Limb (tissue), 2 donors: ENCODE measurements around the gene HMGA1.

Experiments used
- DNase-seq, 2 donors: peaks; one replicate each; pipeline ENCODE4 v3.0.0-alpha.2; 2016; ENCODE audit errors: extremely low spot score in 2 of 2

HMGA1 gene

GRCh38 chr6:34223956-34224940 is 12.4 kb upstream of the HMGA1 start:
- peak; percentile 82 to 94 for DNase-seq

GRCh38 chr6:34225551-34225950 is 11.1 kb upstream of the HMGA1 start:
- no peak for DNase-seq

- DNase-seq: no peak
These were observed 10.6 kb upstream of the HMGA1 start for GRCh38 chr6:34226066-34226465.

- DNase-seq: no peak
These were observed 9.7 kb upstream of the HMGA1 start for GRCh38 chr6:34226731-34227586.

GRCh38 chr6:34227761-34228421 is 8.8 kb upstream of the HMGA1 start:
- DNase-seq: no peak

GRCh38 chr6:34229877-34230276 is 6.8 kb upstream of the HMGA1 start:
- DNase-seq: no peak

- no peak for DNase-seq
These were observed 5.9 kb upstream of the HMGA1 start for GRCh38 chr6:34230653-34231371.

GRCh38 chr6:34231566-34232336 is 4.9 kb upstream of the HMGA1 start:
- DNase-seq: no peak

GRCh38 chr6:34232901-34233300 is 3.8 kb upstream of the HMGA1 start:
- no peak for DNase-seq

GRCh38 chr6:34233867-34234266 is 2.8 kb upstream of the HMGA1 start:
- no peak for DNase-seq

- no peak for DNase-seq
These were observed 1.9 kb upstream of the HMGA1 start for GRCh38 chr6:34234667-34235306.

GRCh38 chr6:34235307-34236130 is 1.2 kb upstream of the HMGA1 start:
- peak in 1 of 2 donors; percentile 82 for DNase-seq

- no peak for DNase-seq
These were observed 586 bp upstream of the HMGA1 start for GRCh38 chr6:34236131-34236442.

GRCh38 chr6:34237316-34237721 is 646 bp downstream of the HMGA1 start:
- DNase-seq: peak in 1 of 2 donors; percentile 65

- DNase-seq: peak in 1 of 2 donors; percentile 70
These were observed 1.3 kb downstream of the HMGA1 start for GRCh38 chr6:34237722-34238584.

- DNase-seq: no peak
These were observed 2.2 kb downstream of the HMGA1 start for GRCh38 chr6:34238585-34239499.

GRCh38 chr6:34239500-34239825 is 2.8 kb downstream of the HMGA1 start:
- DNase-seq: no peak
